Measurements from ENCODE around the gene PIEZO1.
"Not testable (repeated sequence)": the region's sequence is repeated elsewhere in the genome, so short reads cannot be mapped to it uniquely, and the experiment has no call there.

The PIEZO1 gene

GRCh38 chr16:88785106-88785924, at the start of gene PIEZO1:
Gene PIEZO1 (minus strand): TSS chr16:88785220. CDS start chr16:88784964, 256 bp downstream.
- peak; percentile 83 for DNase-seq

GRCh38 chr16:88834670-88835069, 49.6 kb upstream of the PIEZO1 start:
- DNase-seq = no peak

GRCh38 chr16:88833086-88833485, 48.1 kb upstream of the PIEZO1 start:
- DNase-seq = no peak

- DNase-seq = no peak
Measured at GRCh38 chr16:88831838-88832237, 46.8 kb upstream of the PIEZO1 start.

GRCh38 chr16:88830783-88831182, 45.8 kb upstream of the PIEZO1 start:
- no peak for DNase-seq

- no peak for DNase-seq
Measured at GRCh38 chr16:88830258-88830657, 45.2 kb upstream of the PIEZO1 start.

GRCh38 chr16:88828711-88829110, 43.7 kb upstream of the PIEZO1 start:
- no peak for DNase-seq

- DNase-seq = no peak
Measured at GRCh38 chr16:88827727-88828126, 42.7 kb upstream of the PIEZO1 start.

GRCh38 chr16:88826070-88826840, 41.2 kb upstream of the PIEZO1 start:
- DNase-seq = no peak

GRCh38 chr16:88825146-88825545, 40.1 kb upstream of the PIEZO1 start:
- DNase-seq = no peak

- no peak for DNase-seq
Measured at GRCh38 chr16:88824256-88825077, 39.4 kb upstream of the PIEZO1 start.

- not testable (repeated sequence) for DNase-seq
Measured at GRCh38 chr16:88823646-88824045, 38.6 kb upstream of the PIEZO1 start.

- DNase-seq = no peak
Measured at GRCh38 chr16:88822281-88823040, 37.4 kb upstream of the PIEZO1 start.

- no peak for DNase-seq
Measured at GRCh38 chr16:88821168-88821850, 36.3 kb upstream of the PIEZO1 start.

- no peak for DNase-seq
Measured at GRCh38 chr16:88820385-88821025, 35.5 kb upstream of the PIEZO1 start.

- DNase-seq = no peak
Measured at GRCh38 chr16:88819126-88819525, 34.1 kb upstream of the PIEZO1 start.

- DNase-seq = no peak
Measured at GRCh38 chr16:88818575-88818874, 33.5 kb upstream of the PIEZO1 start.

- DNase-seq = no peak
Measured at GRCh38 chr16:88817785-88818574, 33.0 kb upstream of the PIEZO1 start.

GRCh38 chr16:88816736-88817535, 31.9 kb upstream of the PIEZO1 start:
- no peak for DNase-seq
